ENCODE measurements around the gene SNX19.
"Not testable (repeated sequence)": the region's sequence is repeated elsewhere in the genome, so short reads cannot be mapped to it uniquely, and the experiment has no call there.

Gene SNX19

GRCh38 chr11:130865091-130865773, 51.0 kb downstream of the SNX19 start:
- no peak overlapping the region for H3K4me3 ChIP-seq (ENCODE audit: low read depth in 1 of 2, low read length in 2 of 2)
- H3K9me3 ChIP-seq (ENCODE audit: control insufficient read depth in 1 of 2, low read length in 2 of 2): no peaks in the 10 kb centered on the region
- H3K36me3 ChIP-seq (ENCODE audit: control insufficient read depth in 1 of 2, insufficient read depth in 2 of 2, low read length in 2 of 2): no peaks in the 10 kb centered on the region
- H3K9ac ChIP-seq (ENCODE audit: low read depth in 1 of 2, low read length in 2 of 2): no peak overlapping the region
- no peaks in the 10 kb centered on the region for H3K27me3 ChIP-seq (ENCODE audit: control insufficient read depth in 1 of 2, insufficient read depth in 2 of 2, low read length in 2 of 2)
- H3K27ac ChIP-seq (ENCODE audit: low read depth, low read length): no peak overlapping the region
- H3K4me1 ChIP-seq (ENCODE audit: control insufficient read depth in 1 of 2, insufficient read depth in 2 of 2, low read length in 2 of 2): peaks cover 0 to 3% of the 10 kb centered on the region in 2 donors

GRCh38 chr11:130861902-130862860, 54.1 kb downstream of the SNX19 start:
- peaks cover 0 to 3% of the 10 kb centered on the region in 2 donors for H3K4me1 ChIP-seq (ENCODE audit: control insufficient read depth in 1 of 2, insufficient read depth in 2 of 2, low read length in 2 of 2)
- H3K9ac ChIP-seq (ENCODE audit: low read depth in 1 of 2, low read length in 2 of 2): no peak overlapping the region
- no peaks in the 10 kb centered on the region for H3K27me3 ChIP-seq (ENCODE audit: control insufficient read depth in 1 of 2, insufficient read depth in 2 of 2, low read length in 2 of 2)
- H3K4me3 ChIP-seq (ENCODE audit: low read depth in 1 of 2, low read length in 2 of 2): no peak overlapping the region
- no peak overlapping the region for H3K27ac ChIP-seq (ENCODE audit: low read depth, low read length)
- no peaks in the 10 kb centered on the region for H3K9me3 ChIP-seq (ENCODE audit: control insufficient read depth in 1 of 2, low read length in 2 of 2)
- H3K36me3 ChIP-seq (ENCODE audit: control insufficient read depth in 1 of 2, insufficient read depth in 2 of 2, low read length in 2 of 2): no peaks in the 10 kb centered on the region

DNA sequence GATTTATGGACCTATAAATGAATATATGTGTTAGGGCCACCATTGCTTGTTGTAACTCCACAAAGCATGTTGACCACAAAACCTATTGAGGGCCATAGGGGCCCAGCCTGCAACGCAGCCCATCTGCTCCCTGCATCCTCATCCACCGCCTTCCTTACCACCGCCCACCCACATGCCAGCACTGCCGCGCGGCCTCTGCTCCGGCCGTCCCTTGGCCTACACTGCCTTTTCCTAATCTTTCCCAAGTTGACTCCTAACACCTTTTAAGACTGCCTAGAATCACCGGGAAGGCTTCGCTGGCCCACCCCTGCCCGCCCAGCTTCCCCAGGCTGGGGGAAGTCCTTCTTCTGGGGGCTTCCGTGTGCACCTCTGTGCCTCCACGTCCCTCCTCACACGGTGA, 55.0 kb downstream of the SNX19 start:
- no peaks in the 10 kb centered on the region for H3K9me3 ChIP-seq (ENCODE audit: control insufficient read depth in 1 of 2, low read length in 2 of 2)
- no peaks in the 10 kb centered on the region for H3K36me3 ChIP-seq (ENCODE audit: control insufficient read depth in 1 of 2, insufficient read depth in 2 of 2, low read length in 2 of 2)
- H3K9ac ChIP-seq (ENCODE audit: low read depth in 1 of 2, low read length in 2 of 2): no peak overlapping the region
- no peak overlapping the region for H3K27ac ChIP-seq (ENCODE audit: low read depth, low read length)
- no peak overlapping the region for H3K4me3 ChIP-seq (ENCODE audit: low read depth in 1 of 2, low read length in 2 of 2)
- H3K4me1 ChIP-seq (ENCODE audit: control insufficient read depth in 1 of 2, insufficient read depth in 2 of 2, low read length in 2 of 2): peaks cover 0 to 3% of the 10 kb centered on the region in 2 donors
- no peaks in the 10 kb centered on the region for H3K27me3 ChIP-seq (ENCODE audit: control insufficient read depth in 1 of 2, insufficient read depth in 2 of 2, low read length in 2 of 2)

- Histone ChIP-seq H3K9me3 (ENCODE audit: control insufficient read depth in 1 of 2, low read length in 2 of 2) (no peaks in the 10 kb centered on the region), H3K27me3 (ENCODE audit: control insufficient read depth in 1 of 2, insufficient read depth in 2 of 2, low read length in 2 of 2) (no peaks in the 10 kb centered on the region), H3K9ac (ENCODE audit: low read depth in 1 of 2, low read length in 2 of 2) (no peak overlapping the region), H3K36me3 (ENCODE audit: control insufficient read depth in 1 of 2, insufficient read depth in 2 of 2, low read length in 2 of 2) (no peaks in the 10 kb centered on the region), H3K4me3 (ENCODE audit: low read depth in 1 of 2, low read length in 2 of 2) (no peak overlapping the region), H3K4me1 (ENCODE audit: control insufficient read depth in 1 of 2, insufficient read depth in 2 of 2, low read length in 2 of 2) (peaks cover 0 to 3% of the 10 kb centered on the region in 2 donors), H3K27ac (ENCODE audit: low read depth, low read length) (no peak overlapping the region)
These were observed 56.4 kb downstream of the SNX19 start for GRCh38 chr11:130859886-130860285.

DNA sequence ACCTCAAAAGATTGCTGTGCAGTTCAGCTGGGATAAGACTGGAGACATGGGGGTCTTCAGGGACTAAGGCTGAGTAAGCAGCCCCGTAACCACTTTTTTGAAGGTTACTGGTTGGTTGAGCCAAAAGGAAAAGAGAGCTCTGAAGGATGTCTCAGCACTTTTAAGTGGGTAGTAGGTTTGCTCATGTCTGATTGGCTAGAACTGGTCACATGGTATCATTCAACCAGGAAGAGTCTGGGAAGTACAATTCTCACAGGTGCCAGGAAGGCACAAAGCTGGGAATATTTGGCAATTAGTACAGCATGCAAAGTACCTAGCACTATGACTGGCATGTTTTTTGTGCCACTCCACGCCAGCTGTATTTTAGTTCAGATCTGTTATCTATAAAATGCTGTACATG, 58.1 kb downstream of the SNX19 start:
- peaks cover 0 to 3% of the 10 kb centered on the region in 2 donors for H3K4me1 ChIP-seq (ENCODE audit: control insufficient read depth in 1 of 2, insufficient read depth in 2 of 2, low read length in 2 of 2)
- H3K27me3 ChIP-seq (ENCODE audit: control insufficient read depth in 1 of 2, insufficient read depth in 2 of 2, low read length in 2 of 2): no peaks in the 10 kb centered on the region
- no peak overlapping the region for H3K4me3 ChIP-seq (ENCODE audit: low read depth in 1 of 2, low read length in 2 of 2)
- H3K27ac ChIP-seq (ENCODE audit: low read depth, low read length): no peak overlapping the region
- H3K9ac ChIP-seq (ENCODE audit: low read depth in 1 of 2, low read length in 2 of 2): no peak overlapping the region
- no peaks in the 10 kb centered on the region for H3K9me3 ChIP-seq (ENCODE audit: control insufficient read depth in 1 of 2, low read length in 2 of 2)
- no peaks in the 10 kb centered on the region for H3K36me3 ChIP-seq (ENCODE audit: control insufficient read depth in 1 of 2, insufficient read depth in 2 of 2, low read length in 2 of 2)

GRCh38 chr11:130855707-130856106, 60.6 kb downstream of the SNX19 start:
- not testable (repeated sequence) for H3K4me1 ChIP-seq (ENCODE audit: control insufficient read depth in 1 of 2, insufficient read depth in 2 of 2, low read length in 2 of 2); H3K9me3 ChIP-seq (ENCODE audit: control insufficient read depth in 1 of 2, low read length in 2 of 2); H3K36me3 ChIP-seq (ENCODE audit: control insufficient read depth in 1 of 2, insufficient read depth in 2 of 2, low read length in 2 of 2); H3K27ac ChIP-seq (ENCODE audit: low read depth, low read length); H3K4me3 ChIP-seq (ENCODE audit: low read depth in 1 of 2, low read length in 2 of 2); H3K27me3 ChIP-seq (ENCODE audit: control insufficient read depth in 1 of 2, insufficient read depth in 2 of 2, low read length in 2 of 2); H3K9ac ChIP-seq (ENCODE audit: low read depth in 1 of 2, low read length in 2 of 2)

- H3K27me3 ChIP-seq (ENCODE audit: control insufficient read depth in 1 of 2, insufficient read depth in 2 of 2, low read length in 2 of 2): no peaks in the 10 kb centered on the region
- H3K4me1 ChIP-seq (ENCODE audit: control insufficient read depth in 1 of 2, insufficient read depth in 2 of 2, low read length in 2 of 2): no peaks in the 10 kb centered on the region
- no peak overlapping the region for H3K27ac ChIP-seq (ENCODE audit: low read depth, low read length)
- no peak overlapping the region for H3K4me3 ChIP-seq (ENCODE audit: low read depth in 1 of 2, low read length in 2 of 2)
- no peaks in the 10 kb centered on the region for H3K36me3 ChIP-seq (ENCODE audit: control insufficient read depth in 1 of 2, insufficient read depth in 2 of 2, low read length in 2 of 2)
- no peak overlapping the region for H3K9ac ChIP-seq (ENCODE audit: low read depth in 1 of 2, low read length in 2 of 2)
- no peaks in the 10 kb centered on the region for H3K9me3 ChIP-seq (ENCODE audit: control insufficient read depth in 1 of 2, low read length in 2 of 2)
These were observed 61.8 kb downstream of the SNX19 start for GRCh38 chr11:130854483-130854882.

DNA sequence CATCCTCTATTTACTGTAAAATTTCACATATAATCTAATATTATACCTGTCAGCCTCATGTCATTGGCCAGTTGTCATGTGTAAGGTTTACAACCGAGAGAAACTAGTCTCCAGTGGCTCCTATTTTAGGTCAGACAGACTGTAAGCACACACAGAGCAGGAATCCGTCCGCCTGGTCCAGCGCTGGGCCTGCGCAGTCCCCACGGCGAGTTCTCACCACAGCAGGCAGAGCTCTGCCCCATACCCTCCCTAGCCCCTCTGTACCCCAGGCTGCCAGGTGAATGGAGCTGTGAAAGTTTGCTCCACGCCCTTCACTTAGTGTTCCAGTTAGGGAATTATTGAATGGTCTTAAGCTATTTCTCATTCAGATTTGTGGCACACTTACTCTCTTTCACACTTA, 63.7 kb downstream of the SNX19 start:
- Histone ChIP-seq H3K4me1 (ENCODE audit: control insufficient read depth in 1 of 2, insufficient read depth in 2 of 2, low read length in 2 of 2) (no peaks in the 10 kb centered on the region), H3K4me3 (ENCODE audit: low read depth in 1 of 2, low read length in 2 of 2) (no peak overlapping the region), H3K9ac (ENCODE audit: low read depth in 1 of 2, low read length in 2 of 2) (no peak overlapping the region), H3K27ac (ENCODE audit: low read depth, low read length) (no peak overlapping the region), H3K36me3 (ENCODE audit: control insufficient read depth in 1 of 2, insufficient read depth in 2 of 2, low read length in 2 of 2) (no peaks in the 10 kb centered on the region), H3K27me3 (ENCODE audit: control insufficient read depth in 1 of 2, insufficient read depth in 2 of 2, low read length in 2 of 2) (no peaks in the 10 kb centered on the region), H3K9me3 (ENCODE audit: control insufficient read depth in 1 of 2, low read length in 2 of 2) (no peaks in the 10 kb centered on the region)

- Histone ChIP-seq H3K36me3 (ENCODE audit: control insufficient read depth in 1 of 2, insufficient read depth in 2 of 2, low read length in 2 of 2) (no peaks in the 10 kb centered on the region), H3K9ac (ENCODE audit: low read depth in 1 of 2, low read length in 2 of 2) (no peak overlapping the region), H3K27ac (ENCODE audit: low read depth, low read length) (no peak overlapping the region), H3K4me3 (ENCODE audit: low read depth in 1 of 2, low read length in 2 of 2) (no peak overlapping the region), H3K9me3 (ENCODE audit: control insufficient read depth in 1 of 2, low read length in 2 of 2) (no peaks in the 10 kb centered on the region), H3K4me1 (ENCODE audit: control insufficient read depth in 1 of 2, insufficient read depth in 2 of 2, low read length in 2 of 2) (no peaks in the 10 kb centered on the region), H3K27me3 (ENCODE audit: control insufficient read depth in 1 of 2, insufficient read depth in 2 of 2, low read length in 2 of 2) (no peaks in the 10 kb centered on the region)
These were observed 65.9 kb downstream of the SNX19 start for GRCh38 chr11:130850185-130850944.

GRCh38 chr11:130849215-130849568, 67.1 kb downstream of the SNX19 start:
- Histone ChIP-seq H3K27me3 (ENCODE audit: control insufficient read depth in 1 of 2, insufficient read depth in 2 of 2, low read length in 2 of 2) (no peaks in the 10 kb centered on the region), H3K4me1 (ENCODE audit: control insufficient read depth in 1 of 2, insufficient read depth in 2 of 2, low read length in 2 of 2) (no peaks in the 10 kb centered on the region), H3K9me3 (ENCODE audit: control insufficient read depth in 1 of 2, low read length in 2 of 2) (no peaks in the 10 kb centered on the region), H3K36me3 (ENCODE audit: control insufficient read depth in 1 of 2, insufficient read depth in 2 of 2, low read length in 2 of 2) (no peaks in the 10 kb centered on the region), H3K9ac (ENCODE audit: low read depth in 1 of 2, low read length in 2 of 2) (no peak overlapping the region), H3K27ac (ENCODE audit: low read depth, low read length) (no peak overlapping the region), H3K4me3 (ENCODE audit: low read depth in 1 of 2, low read length in 2 of 2) (no peak overlapping the region)
